Muscle layer of colon (tissue), 2 donors: ENCODE results near the gene GMEB1.
"Not testable (repeated sequence)": the region's sequence is repeated elsewhere in the genome, so short reads cannot be mapped to it uniquely, and the experiment has no call there.

Experiments used
- H3K27ac ChIP-seq: one replicate; pipeline ENCODE4 v1.7.0; 2013; ENCODE audit warnings: low read depth, mild to moderate bottlenecking, low read length, moderate library complexity
- H3K27me3 ChIP-seq, 2 donors: one replicate each; pipeline ENCODE4 v1.7.0; 2013; ENCODE audit warnings: low read length in 2 of 2, mild to moderate bottlenecking in 2 of 2; ENCODE audit not compliant: insufficient read depth in 2 of 2, control insufficient read depth in 1 of 2
- H3K36me3 ChIP-seq: one replicate; pipeline ENCODE4 v1.7.0; 2013; ENCODE audit warnings: mild to moderate bottlenecking, low read length; ENCODE audit not compliant: insufficient read depth
- H3K4me1 ChIP-seq: one replicate; pipeline ENCODE4 v1.7.0; 2013; ENCODE audit warnings: mild to moderate bottlenecking, low read length; ENCODE audit not compliant: insufficient read depth
- H3K4me3 ChIP-seq, 2 donors: one replicate each; pipeline ENCODE4 v1.7.0; 2013; ENCODE audit warnings: low read length in 2 of 2, low read depth in 1 of 2, mild to moderate bottlenecking in 1 of 2, moderate library complexity in 1 of 2
- H3K9ac ChIP-seq: one replicate; pipeline ENCODE4 v1.7.0; 2013; ENCODE audit warnings: low read length
- H3K9me3 ChIP-seq: one replicate; pipeline ENCODE4 v1.7.0; 2013; ENCODE audit warnings: mild to moderate bottlenecking, low read length
- donor health status: abdominal sarcoma.
- donor health status: Adenocarcinoma of cecum.

The GMEB1 gene

GRCh38 chr1:28648474-28649198, 19.9 kb upstream of the GMEB1 start, which contains the start of gene RNU11:
RNU11 (plus strand) TSS chr1:28648600.
- Histone ChIP-seq H3K27me3 (no peaks in the 10 kb centered on the region), H3K27ac (peak within 1 kb of the TSS; percentile 42), H3K36me3 (no peaks in the 10 kb centered on the region), H3K9ac (peak within 1 kb of the TSS; percentile 42), H3K4me1 (peaks cover 17% of the 10 kb centered on the region), H3K9me3 (no peaks in the 10 kb centered on the region), H3K4me3 (peak within 1 kb of the TSS in 1 of 2 donors; percentile 72)

DNA sequence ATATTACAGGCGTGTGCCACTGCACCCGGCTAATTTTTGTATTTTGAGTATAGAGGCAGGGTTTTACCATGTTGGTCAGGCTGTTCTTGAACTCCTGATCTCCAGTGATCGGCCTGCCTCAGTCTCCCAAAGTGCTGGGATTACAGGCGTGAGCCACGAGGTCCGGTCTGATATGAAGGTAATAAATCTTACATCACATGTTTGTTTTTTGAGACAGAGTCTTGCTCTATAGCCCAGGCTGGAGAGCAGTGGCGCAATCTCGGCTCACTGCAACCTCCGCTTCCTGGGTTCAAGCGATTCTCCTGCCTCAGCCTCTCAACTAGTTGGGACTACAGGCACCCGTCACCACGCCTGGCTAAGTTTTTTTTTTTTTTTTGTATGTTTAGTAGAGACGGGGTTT, 15.5 kb upstream of the GMEB1 start:
- H3K4me3 ChIP-seq, H3K36me3 ChIP-seq, H3K9me3 ChIP-seq, H3K27ac ChIP-seq, H3K27me3 ChIP-seq, H3K4me1 ChIP-seq, H3K9ac ChIP-seq: not testable (repeated sequence)

DNA sequence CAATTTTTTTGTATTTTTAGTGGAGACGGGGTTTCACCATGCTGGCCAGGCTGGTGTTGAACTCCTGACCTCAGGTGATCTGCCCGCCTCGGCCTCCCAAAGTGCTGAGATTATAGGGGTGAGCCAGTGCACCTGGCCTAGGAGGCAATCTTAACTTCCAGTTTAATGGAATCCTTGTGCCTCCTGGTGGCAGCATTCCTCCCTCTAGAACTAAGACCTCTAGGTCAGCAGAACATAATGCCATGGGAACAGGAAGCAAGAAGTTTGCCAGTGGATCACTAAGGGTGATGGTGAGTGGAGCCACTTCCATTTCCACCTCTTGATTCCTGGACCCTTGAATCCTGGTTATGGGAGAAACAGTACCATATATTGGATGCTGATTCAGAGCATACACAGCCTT, 14.7 kb upstream of the GMEB1 start:
- H3K9ac ChIP-seq, H3K27ac ChIP-seq, H3K4me3 ChIP-seq, H3K9me3 ChIP-seq, H3K27me3 ChIP-seq, H3K4me1 ChIP-seq, H3K36me3 ChIP-seq: not testable (repeated sequence)

DNA sequence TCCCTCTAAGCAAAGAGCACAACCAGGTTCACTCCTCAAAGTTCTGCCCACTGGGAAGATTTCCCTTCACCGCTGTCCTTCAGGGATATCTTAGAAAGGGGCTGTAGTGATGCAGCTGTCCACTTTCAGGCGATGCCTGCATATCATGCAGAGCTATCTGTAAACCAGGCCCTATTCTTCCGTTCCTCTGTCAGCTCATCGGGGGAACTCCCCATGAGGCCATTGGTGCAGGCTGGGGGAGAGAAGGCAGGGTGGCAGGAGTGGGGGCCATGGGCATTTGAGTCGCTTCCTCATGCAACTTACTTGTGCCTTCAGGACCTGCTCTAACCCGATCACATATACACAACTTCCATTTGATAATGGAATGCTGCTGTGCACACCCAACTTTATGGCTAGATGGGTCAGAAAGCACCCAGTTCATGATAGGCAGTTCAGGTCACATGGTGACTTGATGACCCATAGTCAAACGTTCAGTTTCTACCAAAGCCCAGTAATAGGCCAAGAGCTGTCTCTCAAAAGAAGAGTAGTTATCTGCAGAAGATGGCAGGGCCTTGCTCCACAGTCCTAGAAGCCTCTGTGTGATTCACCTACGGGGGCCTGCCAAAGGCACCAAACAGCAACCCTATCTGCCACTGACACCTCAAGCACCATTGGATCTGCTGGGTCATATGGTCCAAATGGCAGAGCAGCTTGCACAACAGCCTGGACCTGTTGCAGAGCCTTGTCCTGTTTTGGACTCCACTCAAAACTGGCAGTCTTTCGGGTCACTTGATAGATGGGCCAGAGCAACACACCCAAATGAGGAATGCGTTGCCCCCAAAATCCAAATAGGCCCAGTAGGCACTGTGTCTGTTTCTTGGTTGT, 12.9 kb upstream of the GMEB1 start:
- H3K27ac ChIP-seq, H3K27me3 ChIP-seq, H3K4me1 ChIP-seq, H3K36me3 ChIP-seq, H3K9me3 ChIP-seq, H3K9ac ChIP-seq, H3K4me3 ChIP-seq: not testable (repeated sequence)

DNA sequence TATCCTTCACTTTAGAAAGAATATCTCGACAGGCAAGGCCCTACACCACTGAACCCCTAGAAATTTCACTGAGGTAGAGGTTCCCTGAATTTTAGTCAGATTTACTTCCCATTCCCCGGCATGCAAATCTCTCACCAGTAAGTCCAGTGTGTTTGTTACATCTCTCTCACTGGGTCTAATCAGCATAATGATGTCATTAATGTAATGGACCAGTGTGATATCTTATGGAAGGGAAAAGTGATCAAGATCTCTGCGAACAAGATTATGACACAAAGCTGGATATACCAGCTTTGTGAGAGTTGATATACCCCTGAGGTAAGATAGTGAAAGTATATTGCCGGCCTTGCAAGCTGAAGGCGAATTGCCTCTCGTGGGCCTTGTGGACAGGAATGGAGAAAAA, 12.2 kb upstream of the GMEB1 start:
- Histone ChIP-seq H3K9ac (no peak overlapping the region), H3K36me3 (no peaks in the 10 kb centered on the region), H3K4me3 (no peak overlapping the region), H3K27ac (no peak overlapping the region), H3K9me3 (no peaks in the 10 kb centered on the region), H3K27me3 (no peaks in the 10 kb centered on the region), H3K4me1 (no peaks in the 10 kb centered on the region)

DNA sequence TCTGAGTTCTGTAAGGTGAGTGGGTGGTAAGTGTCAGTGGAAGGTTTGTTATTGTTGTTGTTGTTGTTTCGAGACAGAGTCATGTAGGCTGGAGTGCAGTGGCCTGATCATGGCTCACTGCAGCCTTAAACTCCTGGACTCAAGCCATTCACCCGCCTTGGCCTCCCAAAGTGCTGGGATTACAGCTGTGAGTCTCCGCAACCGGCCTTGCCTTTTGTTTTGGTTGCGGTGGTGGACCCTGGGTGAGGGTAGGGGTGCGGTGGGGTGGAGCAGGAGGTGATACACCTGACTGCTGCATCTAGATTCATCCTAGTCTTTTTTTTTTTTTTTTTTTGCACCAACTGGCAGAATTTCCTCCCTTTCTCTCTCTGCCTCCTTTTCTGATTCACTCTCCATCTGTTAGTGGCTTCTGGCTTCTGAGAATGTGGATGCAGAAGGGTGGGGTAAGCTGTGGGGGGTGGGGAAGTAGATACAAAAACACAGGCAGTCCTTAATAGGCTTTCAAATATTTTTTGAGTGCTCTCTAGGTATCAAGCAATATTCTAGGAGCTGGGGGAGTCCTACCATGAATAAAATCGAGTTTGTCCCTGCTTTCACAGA, 4.6 kb upstream of the GMEB1 start:
- Histone ChIP-seq H3K4me1 (peaks cover 6% of the 10 kb centered on the region), H3K36me3 (no peaks in the 10 kb centered on the region), H3K9ac (no peak overlapping the region), H3K27me3 (no peaks in the 10 kb centered on the region), H3K27ac (no peak overlapping the region), H3K4me3 (no peak overlapping the region), H3K9me3 (no peaks in the 10 kb centered on the region)

DNA sequence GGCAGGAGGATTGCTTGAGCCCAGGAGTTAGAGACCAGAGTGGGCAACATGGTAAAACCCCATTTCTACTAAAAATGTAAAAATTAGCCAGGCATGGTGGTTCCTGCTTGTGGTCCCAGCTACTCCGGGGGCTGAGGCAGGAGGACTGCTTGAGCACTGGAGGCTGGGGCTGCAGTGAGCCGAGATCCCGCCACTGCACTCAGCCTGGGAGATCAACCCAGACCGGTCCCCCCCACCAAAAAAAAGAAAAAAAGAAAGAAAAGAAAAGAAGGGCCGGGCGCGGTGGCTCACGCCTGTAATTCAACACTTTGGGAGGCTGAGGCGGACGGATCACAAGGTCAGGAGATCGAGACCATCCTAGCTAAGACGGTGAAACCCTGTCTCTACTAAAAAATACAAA, 1.8 kb upstream of the GMEB1 start:
- Histone ChIP-seq H3K4me1 (peaks cover 11% of the 10 kb centered on the region), H3K27ac (no peak overlapping the region), H3K4me3 (no peak overlapping the region), H3K36me3 (no peaks in the 10 kb centered on the region), H3K9ac (no peak overlapping the region), H3K27me3 (no peaks in the 10 kb centered on the region), H3K9me3 (no peaks in the 10 kb centered on the region)

GRCh38 chr1:28668956-28669723, 556 bp downstream of the GMEB1 start:
- peaks cover 11% of the 10 kb centered on the region for H3K4me1 ChIP-seq
- H3K36me3 ChIP-seq, result no peaks in the 10 kb centered on the region
- H3K4me3 ChIP-seq, result peak overlapping the region; percentile 89 to 93
- H3K9ac ChIP-seq, result peak overlapping the region; percentile 95
- H3K27me3 ChIP-seq, result no peaks in the 10 kb centered on the region
- H3K27ac ChIP-seq, result peak overlapping the region; percentile 98
- H3K9me3 ChIP-seq, result no peaks in the 10 kb centered on the region

DNA sequence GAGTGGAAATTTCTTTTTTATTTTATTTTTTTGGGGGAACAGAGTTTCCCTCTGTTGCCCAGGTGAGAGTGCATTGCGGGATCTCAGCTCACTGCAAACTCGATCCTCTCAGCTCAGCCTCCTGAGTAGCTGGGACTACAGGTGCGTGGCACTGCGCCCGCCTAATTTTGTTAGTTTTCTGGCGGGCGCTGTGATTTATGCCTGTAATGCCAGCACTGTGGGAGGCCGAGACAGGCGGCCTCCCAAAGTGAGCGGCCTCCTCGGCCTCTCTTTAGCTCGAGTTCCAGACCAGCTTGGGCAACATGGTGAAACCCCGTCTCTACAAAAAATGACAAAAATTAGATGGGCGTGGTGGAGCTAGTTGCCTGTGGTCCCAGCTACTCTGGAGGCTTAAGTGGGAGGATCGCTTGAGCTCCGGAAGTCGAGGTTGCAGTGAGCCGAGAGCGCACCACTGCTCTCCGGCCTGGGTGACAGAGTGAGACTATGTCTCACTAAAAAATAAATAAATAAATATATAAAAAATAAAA, 2.7 kb downstream of the GMEB1 start:
- Histone ChIP-seq H3K27me3 (no peaks in the 10 kb centered on the region), H3K9me3 (no peaks in the 10 kb centered on the region), H3K4me3 (no peak overlapping the region), H3K36me3 (no peaks in the 10 kb centered on the region), H3K9ac (no peak overlapping the region), H3K27ac (no peak overlapping the region), H3K4me1 (peaks cover 11% of the 10 kb centered on the region)

DNA sequence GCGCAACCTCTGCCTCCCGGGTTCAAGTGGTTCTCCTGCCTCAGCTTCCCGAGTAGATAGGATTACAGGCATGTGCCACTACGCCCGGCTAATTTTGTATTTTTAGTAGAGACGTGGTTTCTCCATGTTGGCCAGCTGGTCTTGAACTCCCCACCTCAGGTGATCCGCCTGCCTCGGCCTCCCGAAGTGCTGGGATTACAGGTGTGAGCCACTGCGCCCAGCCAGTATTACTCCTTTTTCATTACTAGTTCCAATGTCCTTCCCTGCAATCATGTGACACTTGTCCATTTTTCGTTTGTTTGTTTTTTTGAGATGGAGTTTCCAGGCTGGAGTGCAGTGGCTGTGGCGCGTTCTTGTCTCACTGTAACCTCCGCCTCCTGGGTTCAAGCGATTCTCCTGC, 4.4 kb downstream of the GMEB1 start:
- not testable (repeated sequence) for H3K27ac ChIP-seq, H3K27me3 ChIP-seq, H3K9ac ChIP-seq, H3K4me3 ChIP-seq, H3K36me3 ChIP-seq, H3K9me3 ChIP-seq
- peaks cover 11% of the 10 kb centered on the region for H3K4me1 ChIP-seq

GRCh38 chr1:28675924-28676257, 7.3 kb downstream of the GMEB1 start:
- no peak overlapping the region for H3K9ac ChIP-seq
- H3K27me3 ChIP-seq, result no peaks in the 10 kb centered on the region
- H3K9me3 ChIP-seq, result no peaks in the 10 kb centered on the region
- no peaks in the 10 kb centered on the region for H3K36me3 ChIP-seq
- H3K4me1 ChIP-seq, result no peaks in the 10 kb centered on the region
- H3K4me3 ChIP-seq, result no peak overlapping the region
- no peak overlapping the region for H3K27ac ChIP-seq
